Measurements from ENCODE around the gene RUNX3.
"Not testable (repeated sequence)": the region's sequence is repeated elsewhere in the genome, so short reads cannot be mapped to it uniquely, and the experiment has no call there.

The RUNX3 gene

DNA sequence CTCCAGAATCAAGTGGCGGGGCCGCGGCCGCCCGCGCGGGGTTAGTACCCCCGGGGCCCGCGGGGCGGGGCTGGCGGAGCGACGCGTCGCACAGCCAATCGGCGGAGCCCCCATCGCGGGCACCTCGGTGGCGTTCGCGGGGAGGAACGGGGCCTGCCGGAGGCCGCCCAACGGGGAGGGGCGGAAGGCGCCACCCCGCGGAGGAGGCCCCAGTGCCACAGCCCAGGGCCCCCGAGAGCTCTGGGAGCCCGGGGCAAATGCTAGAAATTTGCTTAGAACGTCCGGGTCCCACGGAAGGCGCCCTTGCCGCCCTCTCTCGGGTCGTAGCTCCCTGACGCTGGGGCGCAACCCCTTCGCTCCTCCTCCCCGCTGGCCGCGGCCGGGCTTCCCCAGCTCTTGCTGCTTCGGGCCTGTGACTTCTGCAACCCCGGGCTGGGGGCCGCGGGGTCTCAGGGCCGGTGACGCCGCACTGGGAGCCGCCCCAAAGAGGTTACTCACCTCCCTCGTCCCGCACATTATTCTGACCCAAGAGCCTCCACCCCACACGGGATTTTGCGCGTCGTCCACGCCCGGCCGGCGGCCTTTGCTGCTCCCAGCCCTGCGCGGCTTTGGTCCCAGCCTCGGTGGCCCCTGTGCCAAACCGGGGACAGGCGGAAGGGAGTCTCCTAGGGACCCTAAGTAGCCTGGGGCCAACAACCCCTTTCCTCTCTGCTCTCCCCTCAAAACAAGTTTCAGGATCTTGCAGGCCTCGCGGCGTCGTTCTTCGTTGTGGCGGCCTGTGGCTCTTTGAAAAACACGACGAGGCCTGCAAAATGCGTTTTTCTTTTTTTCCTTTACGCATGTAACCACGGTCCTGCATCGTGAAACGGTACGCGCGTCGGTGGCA is at the start of gene RUNX3:
Gene RUNX3 (minus strand): TSS at position 17 of the 886 bp plus-strand sequence. CDS start 408 bp downstream, outside the sequence.
- peak; percentile 72 for DNase-seq (ENCODE audit: low read depth)

DNA sequence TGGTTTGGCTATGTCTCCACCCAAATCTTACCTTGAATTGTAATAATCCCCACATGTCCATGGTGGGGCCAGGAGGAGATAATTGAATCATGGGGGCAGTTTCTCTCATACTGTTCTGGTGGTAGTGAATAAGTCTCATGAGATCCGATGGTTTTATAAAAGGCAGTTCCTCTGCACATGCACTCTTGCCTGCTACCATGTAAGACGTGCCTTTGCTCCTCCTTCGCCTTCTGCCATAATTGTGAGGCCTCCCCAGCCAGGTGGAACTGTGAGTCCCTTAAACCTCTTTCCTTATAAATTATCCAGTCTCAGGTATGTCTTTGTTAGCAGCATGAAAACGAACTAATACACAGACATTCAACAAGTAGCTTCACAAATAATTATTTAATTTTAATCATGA is 49.2 kb upstream of the RUNX3 start:
- DNase-seq (ENCODE audit: low read depth): not testable (repeated sequence)

DNA sequence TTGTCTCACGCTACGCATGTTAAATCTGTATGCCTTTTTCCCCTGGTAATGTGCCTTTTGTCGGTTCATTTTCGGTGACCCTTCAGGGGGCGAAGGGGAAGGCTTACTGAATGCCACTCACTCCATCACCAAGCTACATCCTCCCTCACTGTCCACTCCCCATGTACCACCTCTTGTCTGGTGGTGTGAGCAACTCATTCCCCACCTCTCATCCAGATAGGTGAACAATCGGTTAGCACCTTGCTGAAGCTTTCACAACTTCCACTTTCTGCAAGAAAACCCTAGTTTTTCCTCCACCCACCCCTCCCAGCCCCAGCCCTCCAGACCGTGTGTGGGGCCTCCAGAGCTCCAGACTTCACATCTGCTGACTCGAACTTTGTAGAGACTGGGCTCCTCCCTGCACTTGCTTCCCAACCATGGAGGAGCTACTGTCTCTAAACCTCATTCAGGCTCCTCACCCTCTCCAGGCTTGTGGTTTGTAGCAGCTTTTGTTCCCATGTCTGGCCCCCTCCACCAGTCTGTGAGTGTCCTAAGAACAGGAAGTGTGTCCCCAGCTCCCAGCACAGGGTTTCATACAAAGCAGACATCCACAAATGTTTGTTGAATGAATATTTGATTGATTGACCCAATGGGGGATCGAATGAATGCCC is 48.4 kb upstream of the RUNX3 start:
- no peak for DNase-seq (ENCODE audit: low read depth)

DNA sequence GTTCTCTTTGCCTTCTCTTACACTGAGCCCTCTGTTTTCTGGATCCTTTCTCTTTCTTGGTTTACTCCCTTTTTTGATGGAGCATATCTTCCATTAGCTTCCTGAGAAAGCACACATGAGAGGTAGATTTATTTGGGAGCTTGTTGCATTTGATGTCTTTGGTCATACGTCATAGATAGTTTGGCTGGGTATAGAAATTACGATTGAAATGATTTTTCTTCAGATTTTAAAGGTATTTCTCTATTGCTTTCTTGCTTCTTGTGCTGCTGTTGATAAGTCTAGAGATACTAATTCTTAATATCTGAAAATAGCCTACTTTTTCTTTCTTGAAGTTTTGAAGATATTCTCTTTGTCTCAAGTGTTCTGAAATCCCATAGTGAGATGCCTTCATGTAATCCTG is 45.3 kb upstream of the RUNX3 start:
- DNase-seq (ENCODE audit: low read depth): no peak

DNA sequence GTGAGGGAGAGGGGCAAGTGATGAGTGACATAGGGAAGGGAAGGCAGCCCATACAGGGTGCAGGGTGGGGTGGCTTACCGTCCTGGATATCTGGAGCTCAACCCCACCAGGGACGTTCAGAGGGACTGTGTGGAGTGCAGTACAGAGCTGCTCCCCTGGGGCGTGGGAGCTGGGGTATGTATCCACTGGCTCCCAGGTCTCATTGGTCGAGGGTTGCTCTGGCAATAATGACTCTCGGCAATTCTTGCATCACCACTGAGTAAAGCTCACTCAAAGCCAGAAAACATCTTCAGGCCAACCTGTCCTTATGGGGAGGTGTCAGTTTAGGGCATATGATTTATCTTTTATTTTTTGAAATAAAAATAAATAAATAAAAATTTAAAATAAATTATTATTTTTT is 43.2 kb upstream of the RUNX3 start:
- DNase-seq (ENCODE audit: low read depth): no peak

DNA sequence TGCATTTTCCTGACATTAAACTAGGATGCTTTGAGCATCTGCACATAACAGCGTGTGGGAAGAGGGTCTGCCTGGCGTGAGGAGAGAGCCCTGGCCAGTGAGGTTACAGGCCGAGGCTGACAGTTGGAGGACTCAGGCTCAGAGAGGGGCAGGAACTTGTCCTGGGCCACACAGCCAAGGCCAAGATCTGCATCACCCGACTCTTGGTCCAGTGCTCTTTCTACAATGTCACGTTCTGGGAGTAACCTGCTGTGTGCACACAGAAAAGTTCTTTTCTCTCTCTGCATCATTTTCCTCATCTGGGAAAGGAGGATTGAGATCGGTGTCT is 42.8 kb upstream of the RUNX3 start:
- DNase-seq (ENCODE audit: low read depth): no peak

DNA sequence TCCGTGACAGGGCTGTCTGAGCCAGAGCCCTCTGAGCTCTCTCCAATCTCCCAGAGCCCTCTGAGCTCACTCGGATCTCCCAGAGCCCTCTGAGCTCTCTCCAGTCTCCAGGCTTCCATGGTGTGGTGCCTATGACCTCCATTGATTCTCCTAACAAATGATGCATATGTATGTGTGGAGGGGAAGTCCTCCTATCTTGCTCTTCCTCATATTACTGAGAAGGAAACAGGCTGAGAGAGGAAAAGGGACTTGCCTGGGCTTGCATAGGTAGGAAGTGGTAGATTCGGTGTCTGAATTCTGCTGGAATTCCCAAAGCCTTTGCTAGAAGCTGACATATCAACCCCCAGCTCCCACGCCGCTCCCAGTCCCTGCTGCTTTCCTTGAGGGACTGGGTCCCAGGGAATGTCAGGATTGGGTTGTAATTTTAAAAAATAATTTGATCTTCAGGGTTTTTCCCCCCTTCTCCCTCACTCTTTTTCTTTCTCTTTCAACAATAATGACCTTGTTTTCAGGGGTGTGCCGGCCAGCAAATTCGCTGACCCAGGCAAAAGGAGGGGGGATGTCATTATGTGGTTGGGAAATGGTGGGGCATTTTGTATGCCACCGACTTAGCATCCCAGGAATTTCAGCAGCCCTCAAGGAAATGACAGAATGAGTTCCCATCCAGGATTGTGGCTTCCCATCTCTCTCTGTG is 42.3 kb upstream of the RUNX3 start:
- no peak for DNase-seq (ENCODE audit: low read depth)

DNA sequence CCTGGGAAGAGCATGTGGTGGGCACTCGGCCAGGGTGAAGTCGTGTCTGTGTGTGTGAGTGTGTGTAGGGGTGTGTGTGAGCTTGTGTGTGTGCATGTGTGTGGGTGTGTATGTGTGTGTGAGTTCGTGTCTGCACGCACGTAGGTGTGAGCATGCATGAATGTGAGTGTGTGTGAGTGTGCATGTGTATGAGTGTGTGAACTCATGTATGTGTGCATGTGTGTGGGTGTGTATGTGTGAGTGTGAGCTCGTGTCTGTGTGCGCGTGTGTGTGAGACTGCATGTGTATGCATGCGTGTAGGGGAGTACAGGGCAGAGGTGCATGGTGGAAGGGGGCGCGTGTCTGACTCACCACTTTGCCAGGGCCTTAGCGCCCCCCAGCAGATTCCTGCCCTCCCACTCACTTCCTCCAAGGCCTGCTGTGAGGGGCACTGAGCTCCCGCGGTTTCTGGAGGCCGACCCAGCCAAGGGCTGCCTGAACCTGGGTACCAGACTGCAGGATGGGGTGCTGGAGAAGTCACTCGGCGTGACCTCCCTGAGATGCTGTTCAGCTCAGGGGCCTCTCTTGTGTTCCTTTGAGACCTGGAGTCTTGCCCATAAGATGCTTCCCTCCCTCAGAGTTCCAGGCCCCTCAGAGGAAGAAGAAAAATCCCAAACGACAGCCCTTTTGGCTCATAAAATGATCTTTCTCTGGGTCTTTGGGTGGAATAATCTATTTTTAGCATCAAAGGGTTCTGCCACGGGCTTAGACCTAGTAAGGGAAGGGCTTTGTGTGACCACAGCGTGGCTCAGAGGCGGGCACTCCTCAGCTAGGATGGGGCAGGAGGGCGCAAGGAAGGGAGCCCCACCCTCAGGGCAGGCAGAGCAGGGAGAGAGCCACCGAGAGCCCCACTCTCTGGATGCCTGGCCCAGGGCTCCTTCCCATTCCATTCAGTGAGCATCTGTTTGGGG is 41.1 kb upstream of the RUNX3 start:
- DNase-seq (ENCODE audit: low read depth): no peak

DNA sequence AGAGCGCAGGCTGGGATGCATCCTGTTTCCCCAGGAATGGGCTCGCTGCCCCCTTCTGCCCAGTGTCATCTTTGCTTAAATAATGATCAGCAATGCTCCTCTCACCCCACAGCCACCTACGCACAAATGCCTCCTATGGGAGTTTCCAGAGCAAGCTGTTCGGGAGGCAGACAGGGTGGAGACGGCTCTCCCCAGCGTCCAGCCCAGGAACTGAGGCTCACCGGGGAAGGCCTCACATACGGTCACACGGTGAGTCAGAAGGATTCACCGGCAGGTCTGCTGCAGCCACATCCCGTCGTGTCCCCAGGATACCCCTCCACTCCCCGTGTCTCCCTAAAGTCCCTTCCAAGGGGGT is 40.3 kb upstream of the RUNX3 start:
- no peak for DNase-seq (ENCODE audit: low read depth)

DNA sequence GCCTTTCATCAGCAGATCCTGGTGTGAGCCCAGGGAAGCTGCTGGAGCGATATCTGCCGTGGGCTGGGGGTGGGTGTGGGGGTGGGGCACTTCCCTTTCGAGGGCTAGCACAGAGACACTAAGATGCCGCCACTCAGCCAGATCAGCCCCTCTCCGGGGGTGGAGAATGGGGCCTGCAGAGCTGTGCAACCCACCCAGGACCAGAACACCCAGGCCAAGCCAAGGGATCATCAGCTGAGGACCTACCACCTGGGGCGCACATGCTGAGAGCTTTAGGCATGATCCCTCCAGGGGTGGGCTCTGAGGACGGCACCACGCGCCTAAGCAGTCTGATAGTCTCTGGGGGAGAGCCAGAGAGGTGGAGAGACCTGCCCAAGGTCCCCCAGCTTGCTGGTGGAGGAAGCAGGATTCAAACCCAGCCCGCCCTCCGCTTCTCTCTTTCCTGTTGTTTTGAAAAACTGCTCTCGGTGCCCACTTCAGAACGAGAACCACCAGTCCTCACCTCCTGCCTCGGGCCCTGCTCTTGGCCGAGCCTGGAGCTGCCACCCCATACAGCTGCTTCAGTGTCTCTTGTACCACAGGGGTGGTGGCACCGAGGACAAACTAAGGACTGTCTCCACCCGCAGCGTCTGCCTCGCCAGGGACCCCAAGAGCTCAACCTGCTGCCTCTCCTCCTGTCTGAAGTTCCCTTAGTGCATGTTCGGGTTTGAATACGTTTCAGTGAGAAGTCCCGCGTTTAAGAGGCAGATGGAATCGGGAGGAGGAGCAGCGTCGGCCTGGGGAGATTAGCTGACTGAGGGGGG is 39.7 kb upstream of the RUNX3 start:
- DNase-seq (ENCODE audit: low read depth): no peak

DNA sequence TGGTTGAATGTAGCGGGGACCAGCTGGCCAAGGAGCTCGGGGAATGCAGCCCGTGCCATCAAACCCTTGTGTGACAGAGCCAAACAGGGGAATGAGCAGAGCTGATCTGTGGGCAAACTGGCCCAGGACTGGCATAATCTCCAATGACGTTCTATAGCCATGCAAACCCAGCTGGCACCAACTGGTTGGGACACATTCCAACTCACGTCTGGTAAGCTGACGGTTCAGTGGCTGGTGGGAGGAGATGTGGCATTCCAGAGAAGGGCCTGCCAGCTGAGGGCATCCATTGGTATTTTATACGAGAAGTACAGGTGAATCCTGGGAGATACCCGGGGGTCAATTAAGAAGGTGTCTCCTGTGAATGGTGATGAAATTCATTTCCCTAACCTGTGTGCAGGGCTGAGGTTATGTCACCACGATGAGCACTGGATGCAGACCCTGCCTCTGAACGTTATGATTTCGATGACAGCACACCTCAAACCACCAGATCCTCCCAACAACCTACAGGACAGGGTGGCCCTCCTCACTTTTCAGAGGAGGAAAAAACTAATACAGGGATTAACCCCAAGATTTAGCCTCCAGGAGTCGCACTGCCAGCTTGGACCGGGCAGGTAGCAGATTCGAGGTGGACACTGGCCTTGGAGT is 39.0 kb upstream of the RUNX3 start:
- DNase-seq (ENCODE audit: low read depth): no peak

DNA sequence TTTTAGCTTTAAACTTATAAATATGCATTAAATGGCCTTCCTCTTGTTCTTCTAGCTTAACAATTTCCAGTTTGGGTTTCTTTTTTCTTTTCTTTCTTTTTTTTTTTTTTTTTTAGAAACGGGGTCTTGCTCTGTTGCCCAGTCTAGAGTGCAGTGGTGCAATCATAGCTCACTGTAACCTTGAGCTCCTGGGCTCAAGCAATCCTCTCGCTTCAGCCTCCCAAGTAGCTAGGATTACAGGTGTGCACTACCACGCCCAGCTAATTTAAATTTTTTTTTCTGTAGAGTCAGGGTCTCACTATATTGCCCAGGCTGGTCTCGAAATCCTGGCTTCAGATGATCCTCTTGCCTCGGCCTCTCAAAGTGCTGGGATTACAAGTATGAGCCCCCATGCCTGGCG is 37.9 kb upstream of the RUNX3 start:
- DNase-seq (ENCODE audit: low read depth): no peak

DNA sequence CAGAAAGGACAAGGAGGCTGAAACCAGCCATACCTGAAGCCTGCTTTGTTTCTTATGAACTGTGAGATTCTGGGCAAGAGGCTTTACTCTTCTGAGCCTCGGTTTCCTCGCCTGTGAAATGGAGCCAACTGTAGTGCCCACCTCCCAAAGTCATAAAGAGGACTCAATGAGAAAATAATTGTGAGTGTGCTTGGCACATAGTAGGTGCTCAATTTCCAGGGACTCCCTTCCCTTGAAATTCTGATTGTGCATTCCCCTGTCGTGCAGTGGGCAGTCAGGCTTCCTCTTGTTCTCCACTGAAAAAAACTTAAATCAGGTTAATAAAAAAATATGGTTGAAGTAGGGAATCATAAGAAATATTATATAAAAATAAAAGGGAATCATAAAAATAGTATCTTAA is 37.5 kb upstream of the RUNX3 start:
- no peak for DNase-seq (ENCODE audit: low read depth)

DNA sequence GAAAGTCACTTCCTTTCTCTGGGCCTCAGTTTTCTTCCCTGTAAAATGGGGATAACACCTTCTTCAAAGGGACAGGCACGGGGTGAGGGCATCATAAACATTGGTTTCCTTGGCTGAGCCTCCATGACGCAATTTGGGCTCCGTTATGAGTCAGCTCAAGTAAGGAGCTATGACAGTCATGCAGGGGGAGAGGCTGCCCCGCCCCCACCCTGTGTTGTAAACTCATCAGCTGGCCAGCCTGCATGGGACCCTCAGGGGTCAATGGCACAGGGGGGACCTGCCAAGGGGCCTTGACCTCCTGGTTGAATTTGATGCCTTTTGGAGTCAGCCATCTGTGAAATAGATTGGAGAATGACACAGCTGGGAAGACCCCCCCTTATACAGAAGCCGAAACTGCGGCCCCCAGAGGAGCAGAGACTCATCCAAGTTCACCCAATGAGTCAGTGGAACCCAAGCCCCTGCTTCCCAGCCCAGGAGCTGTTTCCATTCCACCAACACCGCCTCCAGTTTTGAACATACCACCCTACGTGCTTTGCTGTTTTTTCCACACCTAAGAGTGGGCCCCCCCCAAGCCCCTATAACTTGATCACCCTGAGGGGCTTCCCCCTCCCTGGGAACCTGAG is 36.8 kb upstream of the RUNX3 start:
- peak; percentile 64 for DNase-seq (ENCODE audit: low read depth)

DNA sequence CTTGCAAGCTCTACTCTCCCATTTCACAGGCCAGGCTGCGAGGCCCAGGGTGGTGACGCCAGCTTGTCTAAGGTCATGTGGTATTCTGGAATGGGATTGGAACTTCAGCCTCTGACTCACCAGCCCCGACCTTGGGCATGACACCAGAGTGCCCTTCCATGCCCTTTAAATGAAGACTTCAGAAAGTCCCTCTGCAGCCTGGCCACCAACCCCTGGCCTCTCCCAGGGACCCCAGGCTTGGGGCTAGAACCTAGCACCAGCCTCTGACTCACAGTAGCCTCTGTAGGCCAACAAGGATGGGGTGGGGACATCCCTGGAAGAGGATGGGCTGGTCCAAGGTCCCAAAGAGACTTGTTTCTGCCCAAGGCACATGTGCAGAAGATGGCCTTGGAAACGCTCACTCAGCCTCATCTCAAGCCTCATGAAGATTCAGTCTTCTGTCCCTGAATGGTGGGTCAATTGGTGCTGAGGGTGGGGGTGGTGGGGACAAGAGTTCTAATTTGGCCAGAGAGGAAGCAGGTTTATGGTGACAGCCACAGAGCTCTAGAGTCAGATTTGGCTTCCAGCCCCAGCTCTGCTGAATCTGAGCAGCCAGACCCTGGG is 36.1 kb upstream of the RUNX3 start:
- DNase-seq (ENCODE audit: low read depth): no peak

DNA sequence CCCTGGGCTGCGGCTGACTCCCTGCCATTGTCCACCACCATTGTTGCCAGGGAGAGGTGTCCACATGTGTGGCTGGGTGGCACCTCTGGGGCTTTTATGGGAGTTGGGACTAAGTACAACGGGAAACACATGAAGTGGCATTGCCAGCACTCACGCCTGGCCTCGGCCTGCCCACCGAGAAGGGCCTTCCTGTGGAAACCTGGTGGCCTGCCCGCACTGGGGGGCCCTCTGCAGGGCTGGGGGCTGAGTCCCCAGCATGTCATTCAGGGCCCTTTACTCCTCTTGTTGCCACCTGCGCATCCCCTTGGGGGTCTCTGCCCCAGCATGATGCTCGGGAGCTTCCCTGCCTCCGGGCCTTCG is 35.5 kb upstream of the RUNX3 start:
- DNase-seq (ENCODE audit: low read depth): no peak

DNA sequence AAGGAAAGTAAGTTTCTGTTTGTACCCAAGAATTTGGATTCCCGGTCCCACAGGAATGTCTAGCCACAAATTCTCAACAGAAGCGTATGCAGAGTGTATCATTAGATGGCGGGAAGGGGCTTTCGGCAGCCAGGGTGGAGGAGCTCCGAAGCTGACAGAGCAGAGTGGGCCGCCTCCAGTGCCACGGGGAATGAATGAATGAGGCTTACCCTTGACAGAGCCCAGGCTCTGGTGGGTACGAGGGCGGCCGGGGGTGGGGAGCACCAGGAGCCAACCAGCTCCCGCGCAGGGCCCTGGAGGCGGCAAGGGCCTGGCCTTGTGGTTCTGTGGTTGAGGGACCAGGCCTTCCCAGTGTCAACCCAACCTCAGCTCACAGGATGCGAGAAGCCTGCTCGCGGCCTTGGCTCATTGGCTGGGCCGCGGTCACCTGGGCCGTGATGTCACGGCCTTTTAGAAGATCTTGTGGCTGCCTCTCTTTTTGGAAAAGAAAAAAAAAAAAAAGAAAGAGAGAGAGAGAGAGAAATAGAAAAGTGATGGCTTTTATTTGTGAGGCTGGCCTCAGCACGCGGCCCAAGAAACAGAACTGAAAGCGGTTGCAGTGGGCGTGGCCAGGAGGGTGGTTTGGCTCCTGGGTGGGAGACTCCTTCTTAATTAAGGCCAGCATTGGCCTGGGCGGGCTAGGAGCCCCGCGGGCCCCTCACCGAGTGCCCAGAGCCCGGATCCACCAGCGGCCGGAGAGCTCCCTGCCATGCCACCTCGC is 34.9 kb upstream of the RUNX3 start:
- DNase-seq (ENCODE audit: low read depth): peak; percentile 84

DNA sequence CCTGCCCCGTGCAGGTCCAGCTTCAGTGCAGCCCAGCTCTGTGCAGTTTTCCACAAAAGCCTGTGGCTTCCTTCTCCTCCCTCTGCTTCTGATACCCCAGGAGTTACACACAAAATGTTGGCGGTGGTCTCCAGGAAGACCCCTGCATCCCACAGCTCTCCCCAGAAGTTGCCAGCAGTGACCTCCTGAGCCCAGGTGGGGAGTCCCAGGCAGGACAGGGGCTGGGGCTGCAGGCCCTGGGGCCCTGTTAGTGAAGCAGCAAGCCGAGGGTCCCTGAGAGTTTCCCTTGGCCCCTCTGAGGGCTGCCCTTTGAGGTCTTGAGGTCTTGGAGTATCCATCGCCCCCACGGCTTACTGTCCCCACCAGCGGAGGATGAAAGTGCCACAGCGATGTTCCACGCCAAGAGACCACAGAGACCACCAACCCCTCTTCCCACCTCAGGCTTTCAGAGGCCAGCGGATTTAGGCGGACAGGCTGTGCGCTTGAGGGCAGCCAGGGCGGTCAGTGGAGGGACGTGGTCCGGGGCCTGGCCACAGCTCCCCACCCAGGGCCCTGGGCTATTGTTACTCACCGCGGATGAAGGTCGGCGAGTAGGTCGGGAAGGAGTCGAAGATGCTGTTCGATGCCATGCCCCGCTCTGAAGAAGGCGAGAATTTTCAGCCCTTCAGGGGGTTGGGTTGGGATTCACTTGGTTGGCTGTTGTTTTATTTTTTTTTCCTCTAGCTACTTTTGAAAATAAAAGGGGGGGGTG is 34.0 kb upstream of the RUNX3 start:
- no peak for DNase-seq (ENCODE audit: low read depth)
